ENCODE measurements around the gene TUBB3. TPM values are rescaled to one million over a fixed set of nuclear protein-coding genes. Genes with fewer than 3 reads are reported as not detected.

The TUBB3 gene
- total RNA-seq, 2 experiments from 2014 or later = 0.27 to 1.2 TPM

DNA sequence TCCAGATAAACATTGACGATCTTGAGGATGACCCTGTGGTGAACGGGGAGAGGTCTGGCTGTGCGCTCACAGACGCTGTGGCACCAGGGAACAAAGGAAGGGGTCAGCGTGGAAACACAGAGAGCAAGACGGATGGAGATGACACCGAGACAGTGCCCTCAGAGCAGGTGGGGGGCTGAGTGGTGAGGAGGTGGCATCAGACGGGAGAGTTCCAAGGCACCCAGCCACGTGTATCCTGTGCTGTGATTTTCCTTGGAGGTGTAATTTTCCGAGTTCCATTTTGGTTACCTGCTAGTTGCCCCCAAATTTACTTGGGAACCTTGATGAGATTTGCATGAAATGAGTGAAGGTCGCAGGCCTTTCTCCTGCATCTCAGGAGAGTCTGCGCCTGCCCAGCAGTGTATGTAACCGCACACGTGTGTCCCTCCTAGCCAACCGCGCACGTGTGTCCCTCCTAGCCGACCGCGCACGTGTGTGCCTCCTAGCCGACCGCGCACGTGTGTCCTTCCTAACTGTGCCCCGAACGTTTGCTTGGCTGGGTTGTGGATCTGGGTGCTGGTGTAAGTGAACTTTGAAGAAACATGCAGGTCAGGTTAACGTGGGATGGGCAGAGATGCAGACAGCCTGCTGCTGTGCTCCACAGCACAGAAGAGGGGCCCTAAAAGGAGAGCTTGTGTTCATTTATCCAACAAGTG is 39.6 kb upstream of the TUBB3 start:
- ChIA-PET CTCF (interaction anchor here (1.3 kb wide), 1 partner anchor 26 kb away, joined by 5 read pairs; no protein-coding TSS in a partner anchor), POLR2A (interaction anchor here (0.8 kb wide), 1 partner anchor 10 kb away, joined by 4 read pairs; the partner anchor contains the start of gene TCF25)
- no peak for TF ChIP-seq CTCF (IDR thresholded peaks at IDR 0.05)

GRCh38 chr16:89884041-89884421 is 39.1 kb upstream of the TUBB3 start:
- TF ChIP-seq CTCF (IDR thresholded peaks at IDR 0.05) = no peak
- ChIA-PET POLR2A (no interaction called here), CTCF (no interaction called here)
- Mint-ChIP-seq H3K4me3 (no peak overlapping the region), H3K36me3 (ENCODE audit: low read depth) (peaks cover 45% of the 10 kb centered on the region), H3K27ac (no peak overlapping the region), H3K27me3 (no peaks in the 10 kb centered on the region), H3K4me1 (ENCODE audit: low read depth) (no peaks in the 10 kb centered on the region), H3K9me3 (no peaks in the 10 kb centered on the region)
- intact Hi-C loops (cut with micrococcal nuclease) = no loop called here
- ATAC-seq = no peak
- DNase-seq = no peak

More for the DNA sequence above, 39.6 kb upstream of the TUBB3 start:
- ATAC-seq (no peak), DNase-seq (no peak)
- Mint-ChIP-seq H3K27ac (no peak overlapping the region), H3K9me3 (no peaks in the 10 kb centered on the region), H3K36me3 (ENCODE audit: low read depth) (peaks cover 48% of the 10 kb centered on the region), H3K27me3 (no peaks in the 10 kb centered on the region), H3K4me3 (no peak overlapping the region), H3K4me1 (ENCODE audit: low read depth) (no peaks in the 10 kb centered on the region)
- intact Hi-C loops (cut with micrococcal nuclease) = no loop called here

GRCh38 chr16:89887243-89887642 is 35.9 kb upstream of the TUBB3 start:
- intact Hi-C loops (cut with micrococcal nuclease) = no loop called here
- ChIA-PET POLR2A (interaction anchor here (1.1 to 2.5 kb wide), 3 partner anchors 9 to 146 kb away, joined by 3 to 8 read pairs (median 4); partner anchors contain the start of gene TCF25), CTCF (interaction anchor here (1.3 to 2.9 kb wide), 3 partner anchors 23 to 28 kb away, joined by 3 to 16 read pairs (median 4); no protein-coding TSS in a partner anchor)
- no peak for TF ChIP-seq CTCF (IDR thresholded peaks at IDR 0.05)
- H3K4me1 Mint-ChIP-seq (ENCODE audit: low read depth) = peaks cover 12% of the 10 kb centered on the region
- no peak overlapping the region for H3K27ac Mint-ChIP-seq
- H3K27me3 Mint-ChIP-seq = no peaks in the 10 kb centered on the region
- DNase-seq = no peak
- H3K9me3 Mint-ChIP-seq = no peaks in the 10 kb centered on the region
- no peak overlapping the region for H3K4me3 Mint-ChIP-seq
- H3K36me3 Mint-ChIP-seq (ENCODE audit: low read depth) = peaks cover 44% of the 10 kb centered on the region
- no peak for ATAC-seq

DNA sequence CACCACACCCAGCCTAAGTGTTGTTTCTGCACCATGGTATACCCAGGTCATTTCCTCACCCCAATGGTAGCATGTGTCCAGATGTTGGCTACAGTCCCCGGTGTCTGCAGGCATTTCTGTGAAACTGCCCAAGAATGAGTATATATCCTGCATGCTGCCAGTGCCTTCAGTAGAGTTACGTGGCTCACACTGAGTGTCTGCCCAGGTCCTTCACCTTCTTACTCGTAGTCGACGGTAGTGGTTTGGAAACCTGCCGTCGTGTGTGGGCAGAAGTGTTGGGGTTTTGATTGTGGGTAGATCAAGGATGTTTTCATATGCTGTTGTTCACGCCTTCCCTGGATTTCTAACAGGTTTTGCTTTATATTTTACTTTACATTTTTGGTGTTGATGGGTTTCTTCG is 32.9 kb upstream of the TUBB3 start:
- CTCF ChIA-PET = no interaction called here
- POLR2A ChIA-PET = no interaction called here
- peaks cover 36% of the 10 kb centered on the region for H3K36me3 Mint-ChIP-seq (ENCODE audit: low read depth)
- DNase-seq (peak; percentile 78), ATAC-seq (peak; percentile 90)
- H3K27ac Mint-ChIP-seq = peak overlapping the region; percentile 63
- H3K9me3 Mint-ChIP-seq = no peaks in the 10 kb centered on the region
- H3K27me3 Mint-ChIP-seq = no peaks in the 10 kb centered on the region
- intact Hi-C loops (cut with micrococcal nuclease) = no loop called here
- H3K4me1 Mint-ChIP-seq (ENCODE audit: low read depth) = peaks cover 12% of the 10 kb centered on the region
- TF ChIP-seq CTCF (IDR thresholded peaks at IDR 0.05) = no peak
- no peak overlapping the region for H3K4me3 Mint-ChIP-seq

- TF ChIP-seq CTCF (IDR thresholded peaks at IDR 0.05) = no peak
- Mint-ChIP-seq H3K27ac (no peak overlapping the region), H3K4me1 (ENCODE audit: low read depth) (peaks cover 12% of the 10 kb centered on the region), H3K9me3 (no peaks in the 10 kb centered on the region), H3K27me3 (no peaks in the 10 kb centered on the region), H3K4me3 (no peak overlapping the region), H3K36me3 (ENCODE audit: low read depth) (peaks cover 35% of the 10 kb centered on the region)
- no peak for ATAC-seq
- intact Hi-C loops (cut with micrococcal nuclease) = no loop called here
- CTCF ChIA-PET = no interaction called here
- POLR2A ChIA-PET = interaction anchor here (0.7 kb wide), 1 partner anchor 18 kb away, joined by 4 read pairs; the partner anchor contains the start of gene TCF25
- no peak for DNase-seq
Observed at GRCh38 chr16:89890886-89891657, 32.1 kb upstream of the TUBB3 start.
